MM.1S (cell line): ENCODE data around the gene NPTX1.

Source experiments
- EZH2 ChIP-seq: fragments of 300-600 bp; sonication (generic); optimal IDR thresholded peaks from 2 replicates; pipeline ENCODE3; 2017; ENCODE audit warnings: low read depth, mild to moderate bottlenecking, antibody characterized with exemption, low read length, mixed read lengths
- EZH2phosphoT487 ChIP-seq: fragments of 300-600 bp; sonication (generic); IDR thresholded peaks from 2 replicates; pipeline ENCODE4 v1.6.1; 2018; ENCODE audit warnings: antibody characterized with exemption, low read length
- TF ChIP-seq, protein P1 (sequence below): fragments of 300-600 bp; sonication (generic); IDR thresholded peaks from 2 replicates; pipeline ENCODE4 v1.5.1; 2016; ENCODE audit warnings: antibody characterized with exemption, low read length, mixed read lengths

DNA sequence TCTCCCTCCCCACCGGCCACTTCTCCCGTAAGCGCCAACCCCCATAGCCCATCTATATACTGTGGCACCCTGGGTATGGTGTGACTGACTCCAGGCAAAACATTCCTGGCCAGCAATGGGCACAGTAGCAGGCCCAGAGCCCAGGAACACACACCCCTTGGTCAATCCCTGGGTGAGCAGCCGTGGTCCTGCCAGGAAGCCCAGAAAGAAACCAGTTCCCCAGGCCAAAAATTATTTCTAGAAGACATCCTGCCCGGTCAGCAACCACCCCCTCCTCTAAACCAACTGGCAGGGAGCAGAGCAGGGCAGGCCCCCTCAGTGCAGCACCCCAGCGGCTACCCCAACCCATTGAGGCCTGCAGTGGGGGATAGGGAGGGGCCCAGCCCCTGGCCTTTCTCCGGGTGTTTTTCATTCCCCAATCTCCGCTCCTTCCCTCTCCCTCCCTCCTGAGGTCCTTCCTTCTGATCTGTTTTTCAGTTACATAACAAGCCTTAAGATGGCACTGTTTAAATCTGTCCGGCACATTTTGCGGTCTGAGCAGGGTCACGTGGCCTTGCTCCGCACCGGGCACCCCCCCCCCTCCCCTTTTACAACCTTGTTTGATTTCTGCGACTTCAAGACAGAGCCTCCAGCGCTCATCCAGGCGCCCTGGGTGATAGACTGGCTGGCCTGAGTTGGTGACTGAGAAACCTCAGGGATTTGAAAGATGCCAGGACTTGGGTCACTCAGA is 2.0 kb downstream of the NPTX1 start:
- TF ChIP-seq, protein P1, sequence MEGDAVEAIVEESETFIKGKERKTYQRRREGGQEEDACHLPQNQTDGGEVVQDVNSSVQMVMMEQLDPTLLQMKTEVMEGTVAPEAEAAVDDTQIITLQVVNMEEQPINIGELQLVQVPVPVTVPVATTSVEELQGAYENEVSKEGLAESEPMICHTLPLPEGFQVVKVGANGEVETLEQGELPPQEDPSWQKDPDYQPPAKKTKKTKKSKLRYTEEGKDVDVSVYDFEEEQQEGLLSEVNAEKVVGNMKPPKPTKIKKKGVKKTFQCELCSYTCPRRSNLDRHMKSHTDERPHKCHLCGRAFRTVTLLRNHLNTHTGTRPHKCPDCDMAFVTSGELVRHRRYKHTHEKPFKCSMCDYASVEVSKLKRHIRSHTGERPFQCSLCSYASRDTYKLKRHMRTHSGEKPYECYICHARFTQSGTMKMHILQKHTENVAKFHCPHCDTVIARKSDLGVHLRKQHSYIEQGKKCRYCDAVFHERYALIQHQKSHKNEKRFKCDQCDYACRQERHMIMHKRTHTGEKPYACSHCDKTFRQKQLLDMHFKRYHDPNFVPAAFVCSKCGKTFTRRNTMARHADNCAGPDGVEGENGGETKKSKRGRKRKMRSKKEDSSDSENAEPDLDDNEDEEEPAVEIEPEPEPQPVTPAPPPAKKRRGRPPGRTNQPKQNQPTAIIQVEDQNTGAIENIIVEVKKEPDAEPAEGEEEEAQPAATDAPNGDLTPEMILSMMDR = no peak
- TF ChIP-seq EZH2phosphoT487 (no peak), EZH2 (no peak)
